Mesenchymal stem cell (in vitro differentiated cells and primary cell): Measurements from ENCODE around the gene NEFH.

Experiments
- DNase-seq: peaks from one replicate; pipeline ENCODE4 v3.0.0-alpha.2; 2013
- H2AFZ ChIP-seq: one replicate; pipeline ENCODE4 v1.6.1; 2013; ENCODE audit warnings: low read depth, mild to moderate bottlenecking, control low read depth, inconsistent platforms, low read length, moderate library complexity
- H2AK5ac ChIP-seq: 2 replicates; pipeline ENCODE4 v1.6.1; 2013; ENCODE audit warnings: low read length, moderate library complexity, mild to moderate bottlenecking, inconsistent platforms; ENCODE audit not compliant: severe bottlenecking
- H2BK120ac ChIP-seq: one replicate; pipeline ENCODE4 v1.6.1; 2013; ENCODE audit warnings: low read depth, mild to moderate bottlenecking, inconsistent platforms, low read length, moderate library complexity
- H2BK12ac ChIP-seq, 2 experiments: one replicate each; pipeline ENCODE4 v1.6.1; 2013; ENCODE audit warnings: inconsistent platforms in 2 of 2, low read length in 2 of 2, mild to moderate bottlenecking in 2 of 2, moderate library complexity in 2 of 2, control low read depth in 1 of 2
- H2BK15ac ChIP-seq: one replicate; pipeline ENCODE4 v1.6.1; 2013; ENCODE audit warnings: mild to moderate bottlenecking, low read depth, inconsistent platforms; ENCODE audit not compliant: poor library complexity, severe bottlenecking
- H2BK5ac ChIP-seq: 2 replicates; pipeline ENCODE4 v1.6.1; 2013; ENCODE audit warnings: low read depth, mild to moderate bottlenecking, low read length, control low read depth, inconsistent platforms; ENCODE audit not compliant: poor library complexity, severe bottlenecking
- H3K14ac ChIP-seq, 2 experiments: one replicate each; pipeline ENCODE4 v1.6.1; 2013; ENCODE audit warnings: inconsistent platforms in 2 of 2, low read length in 2 of 2, control low read depth in 1 of 2, mild to moderate bottlenecking in 1 of 2, moderate library complexity in 1 of 2
- H3K18ac ChIP-seq, 2 experiments: one replicate each; pipeline ENCODE4 v1.6.1; 2013; ENCODE audit warnings: inconsistent platforms in 2 of 2, low read length in 2 of 2, control low read depth in 1 of 2, low read depth in 1 of 2, mild to moderate bottlenecking in 1 of 2
- H3K23ac ChIP-seq, 2 experiments: one replicate each; pipeline ENCODE4 v1.6.1; 2013; ENCODE audit warnings: inconsistent platforms in 2 of 2, low read length in 2 of 2, mild to moderate bottlenecking in 2 of 2, moderate library complexity in 2 of 2, control low read depth in 1 of 2
- H3K27ac ChIP-seq: 2 replicates; pipeline ENCODE4 v1.5.1; 2013; ENCODE audit warnings: mild to moderate bottlenecking, moderate library complexity, low read length, control low read depth, inconsistent platforms; ENCODE audit not compliant: poor library complexity, severe bottlenecking
- H3K27me3 ChIP-seq, 2 experiments: 2 replicates each; pipeline versions ENCODE4 v1.6.1 to v1.7.0; 2013; ENCODE audit warnings: low read length in 2 of 2, mild to moderate bottlenecking in 2 of 2, moderate library complexity in 2 of 2, control low read depth in 1 of 2, inconsistent platforms in 1 of 2; ENCODE audit not compliant: control insufficient read depth in 1 of 2, insufficient read depth in 1 of 2
- H3K36me3 ChIP-seq, 2 experiments: 2 replicates each; pipeline versions ENCODE4 v1.6.1 to v1.7.0; 2013; ENCODE audit warnings: low read length in 2 of 2, control low read depth in 1 of 2, inconsistent platforms in 1 of 2, low read depth in 1 of 2, mild to moderate bottlenecking in 1 of 2; ENCODE audit not compliant: insufficient read depth in 2 of 2, control insufficient read depth in 1 of 2
- H3K4ac ChIP-seq, 2 experiments: one replicate each; pipeline ENCODE4 v1.6.1; 2013; ENCODE audit warnings: inconsistent platforms in 2 of 2, low read length in 2 of 2, mild to moderate bottlenecking in 2 of 2, moderate library complexity in 2 of 2, control low read depth in 1 of 2, low read depth in 1 of 2
- H3K4me1 ChIP-seq: 2 replicates; pipeline ENCODE4 v1.6.1; 2013; ENCODE audit warnings: low read depth, low read length, control low read depth; ENCODE audit not compliant: control insufficient read depth, insufficient read depth
- H3K4me2 ChIP-seq: 2 replicates; pipeline ENCODE4 v1.6.1; 2013; ENCODE audit warnings: low read length, mild to moderate bottlenecking, inconsistent platforms; ENCODE audit not compliant: poor library complexity, severe bottlenecking
- H3K4me3 ChIP-seq, 2 experiments: 2 replicates each; pipeline versions ENCODE4 v1.5.1 to v1.7.0; 2013; ENCODE audit warnings: low read length in 2 of 2, mild to moderate bottlenecking in 2 of 2, control low read depth in 1 of 2, low read depth in 1 of 2; ENCODE audit not compliant: insufficient read depth in 1 of 2
- H3K79me1 ChIP-seq: replicated peaks from 2 replicates; pipeline ENCODE4 v1.6.1; 2013; ENCODE audit warnings: mild to moderate bottlenecking, control low read depth, low read length, inconsistent platforms; ENCODE audit not compliant: poor library complexity, severe bottlenecking
- H3K9ac ChIP-seq: 2 replicates; pipeline ENCODE4 v1.7.0; 2013; ENCODE audit warnings: mild to moderate bottlenecking, low read length, moderate library complexity
- H3K9me3 ChIP-seq: 2 replicates; pipeline ENCODE4 v1.7.0; 2013; ENCODE audit warnings: mild to moderate bottlenecking, low read length; ENCODE audit not compliant: control insufficient read depth
- H4K8ac ChIP-seq: one replicate; pipeline ENCODE4 v1.6.1; 2013; ENCODE audit warnings: inconsistent platforms, mild to moderate bottlenecking, low read length, moderate library complexity
- H4K91ac ChIP-seq: one replicate; pipeline ENCODE4 v1.6.1; 2013; ENCODE audit warnings: mild to moderate bottlenecking, low read length, inconsistent platforms
- WGBS: methylation state at CpG from one replicate; pipeline ENCODE4 v1.1.7; 2013; ENCODE audit warnings: mixed read lengths; 5-methylcytosine and 5-hydroxymethylcytosine counted together

Gene NEFH

DNA sequence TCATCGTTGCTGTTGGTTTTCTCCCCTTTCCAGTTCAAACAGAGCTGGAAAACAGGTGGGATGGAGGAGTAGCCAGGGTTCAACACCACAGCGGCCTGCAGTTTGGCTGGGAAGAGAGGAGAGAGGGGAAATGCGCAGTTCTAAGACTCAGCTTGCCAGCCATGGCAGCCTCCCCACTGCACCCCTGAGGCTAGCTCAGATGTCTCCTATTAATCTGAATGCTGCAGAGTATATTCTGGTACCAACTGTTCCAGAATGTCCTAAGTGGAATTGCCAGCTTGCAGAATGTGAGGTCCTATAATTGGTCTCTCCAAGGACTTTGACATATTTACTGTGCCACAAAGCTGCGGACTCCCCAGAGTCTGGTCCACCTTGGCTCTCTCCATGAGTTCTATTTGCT is 32.0 kb downstream of the NEFH start:
- H3K9me3 ChIP-seq, result no peaks in the 10 kb centered on the region
- peak overlapping the region; percentile 16 for H4K91ac ChIP-seq
- H2BK5ac ChIP-seq, result no peak overlapping the region
- no peak overlapping the region for H2BK15ac ChIP-seq
- no peak overlapping the region for H3K9ac ChIP-seq
- H3K4ac ChIP-seq, result no peak overlapping the region
- H2BK12ac ChIP-seq, result no peak overlapping the region
- no peak overlapping the region for H3K14ac ChIP-seq
- no peak overlapping the region for H3K18ac ChIP-seq
- no peaks in the 10 kb centered on the region for H3K4me1 ChIP-seq
- no peak overlapping the region for H2AFZ ChIP-seq
- DNase-seq, result no peak
- H3K36me3 ChIP-seq, result peaks cover 75 to 84% of the 10 kb centered on the region in 2 experiments
- H3K23ac ChIP-seq, result no peak overlapping the region
- no peak overlapping the region for H2BK120ac ChIP-seq
- WGBS, result 58% methylated on average over 3 of the region's 4 CpGs
- no peak overlapping the region for H4K8ac ChIP-seq
- H2AK5ac ChIP-seq, result no peak overlapping the region
- H3K4me3 ChIP-seq, result no peak overlapping the region
- H3K79me1 ChIP-seq, result peaks cover 16% of the 10 kb centered on the region
- no peak overlapping the region for H3K4me2 ChIP-seq
- H3K27ac ChIP-seq, result no peak overlapping the region
- H3K27me3 ChIP-seq, result no peaks in the 10 kb centered on the region

DNA sequence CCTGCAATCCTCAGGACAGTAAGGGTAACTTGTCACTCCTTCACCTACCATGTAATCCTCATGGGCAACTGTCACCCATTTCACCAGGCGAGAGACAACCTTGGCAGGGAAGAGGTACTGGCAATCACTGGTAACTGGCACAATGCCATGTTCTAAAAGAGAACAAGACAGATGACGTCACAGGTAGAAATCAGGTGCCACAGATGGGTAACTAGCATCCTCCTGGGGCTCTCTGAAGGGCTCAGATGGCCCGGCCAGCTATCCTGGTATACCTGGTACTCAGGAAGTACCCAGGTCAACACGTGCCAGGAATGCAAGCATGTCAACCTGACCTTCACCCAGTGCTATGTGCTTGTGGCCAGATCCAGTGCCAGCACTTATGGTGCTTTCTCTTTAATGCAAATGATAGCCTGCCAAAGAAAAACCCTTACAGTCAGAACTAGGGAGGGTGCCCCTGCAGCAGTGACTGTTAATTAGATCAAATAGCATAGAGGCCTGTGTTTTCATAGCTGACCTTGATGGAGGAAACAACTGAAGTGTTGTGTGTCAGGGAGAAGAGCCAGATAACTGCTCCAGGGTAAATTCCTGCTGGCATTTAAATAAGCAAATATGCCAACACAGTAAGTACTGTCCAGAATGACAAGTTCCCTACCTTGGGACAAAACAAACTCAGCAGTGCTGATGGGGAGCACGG is 37.3 kb downstream of the NEFH start:
- Histone ChIP-seq H3K27ac (no peak overlapping the region), H3K4me3 (no peak overlapping the region), H3K4me2 (no peak overlapping the region), H2BK120ac (no peak overlapping the region), H3K36me3 (peaks cover 67 to 77% of the 10 kb centered on the region in 2 experiments), H2BK15ac (no peak overlapping the region), H3K9ac (no peak overlapping the region), H4K91ac (no peak overlapping the region), H2BK5ac (no peak overlapping the region), H3K4me1 (no peaks in the 10 kb centered on the region), H3K79me1 (peaks cover 17% of the 10 kb centered on the region), H2AK5ac (no peak overlapping the region), H3K9me3 (no peaks in the 10 kb centered on the region), H3K27me3 (no peaks in the 10 kb centered on the region), H3K18ac (no peak overlapping the region), H4K8ac (no peak overlapping the region), H3K23ac (no peak overlapping the region), H3K4ac (no peak overlapping the region), H3K14ac (no peak overlapping the region), H2BK12ac (no peak overlapping the region), H2AFZ (no peak overlapping the region)
- WGBS, result 97% methylated on average over 5 of the region's 5 CpGs
- DNase-seq, result no peak

DNA sequence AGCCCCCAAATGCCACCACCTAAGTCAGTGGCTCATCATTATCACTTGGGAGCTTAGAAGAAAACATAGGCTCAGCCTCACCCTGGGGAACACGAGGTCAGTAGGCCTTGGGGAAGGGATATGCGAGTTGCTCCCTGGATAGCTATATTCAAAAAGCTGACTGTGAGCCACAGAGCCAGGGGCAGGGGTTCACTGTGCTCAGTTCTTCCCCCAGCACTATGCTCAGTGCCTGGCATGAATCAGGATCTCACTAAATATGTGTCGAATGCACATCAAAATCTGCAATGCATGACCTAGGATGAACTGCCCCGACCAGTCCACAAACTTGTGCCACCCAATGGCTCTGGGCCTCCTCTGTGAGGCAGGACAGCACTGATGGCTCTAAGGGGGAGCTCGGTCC is 38.4 kb downstream of the NEFH start:
- no peak overlapping the region for H4K91ac ChIP-seq
- no peak overlapping the region for H2AFZ ChIP-seq
- H3K4me3 ChIP-seq, result no peak overlapping the region
- no peak overlapping the region for H2BK15ac ChIP-seq
- no peak overlapping the region for H3K4me2 ChIP-seq
- no peak overlapping the region for H2AK5ac ChIP-seq
- no peaks in the 10 kb centered on the region for H3K27me3 ChIP-seq
- no peak overlapping the region for H3K23ac ChIP-seq
- H3K14ac ChIP-seq, result no peak overlapping the region
- WGBS, result 98% methylated on average over 5 of the region's 5 CpGs
- H3K4ac ChIP-seq, result no peak overlapping the region
- H2BK12ac ChIP-seq, result no peak overlapping the region
- H3K9ac ChIP-seq, result no peak overlapping the region
- no peaks in the 10 kb centered on the region for H3K9me3 ChIP-seq
- no peak overlapping the region for H4K8ac ChIP-seq
- H3K79me1 ChIP-seq, result peaks cover 19% of the 10 kb centered on the region
- no peak overlapping the region for H2BK5ac ChIP-seq
- no peak overlapping the region for H3K18ac ChIP-seq
- peaks cover 65 to 72% of the 10 kb centered on the region in 2 experiments for H3K36me3 ChIP-seq
- H2BK120ac ChIP-seq, result no peak overlapping the region
- H3K27ac ChIP-seq, result no peak overlapping the region
- DNase-seq, result no peak
- H3K4me1 ChIP-seq, result no peaks in the 10 kb centered on the region

DNA sequence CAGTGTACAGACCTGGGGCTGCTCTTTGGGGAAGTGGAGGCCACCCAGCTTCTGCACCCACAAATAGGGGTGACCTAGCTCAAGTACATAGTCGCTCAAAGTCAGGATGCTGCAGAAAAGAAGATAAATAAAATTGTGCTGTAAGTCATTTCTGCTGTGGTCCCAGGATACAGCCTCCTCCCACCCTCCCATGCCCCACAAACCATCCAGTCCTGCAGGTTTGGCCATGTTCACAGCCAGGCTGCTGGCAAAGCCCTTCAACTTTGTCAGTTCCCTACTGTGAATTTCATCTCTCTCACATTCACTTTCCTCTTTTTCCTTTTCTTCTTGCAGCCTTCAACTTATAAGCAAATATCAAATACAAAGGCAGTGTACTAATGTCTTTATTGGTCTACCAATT is 40.0 kb downstream of the NEFH start:
- Histone ChIP-seq H3K9ac (no peak overlapping the region), H3K18ac (no peak overlapping the region), H3K4me1 (no peaks in the 10 kb centered on the region), H2BK5ac (no peak overlapping the region), H3K4ac (no peak overlapping the region), H3K36me3 (peaks cover 73 to 84% of the 10 kb centered on the region in 2 experiments), H4K91ac (no peak overlapping the region), H3K14ac (no peak overlapping the region), H2BK15ac (no peak overlapping the region), H3K23ac (no peak overlapping the region), H2BK12ac (no peak overlapping the region), H3K27ac (no peak overlapping the region), H2AFZ (no peak overlapping the region), H3K79me1 (peaks cover 25% of the 10 kb centered on the region), H3K9me3 (no peaks in the 10 kb centered on the region), H3K4me3 (no peak overlapping the region), H2BK120ac (no peak overlapping the region), H3K27me3 (no peaks in the 10 kb centered on the region), H3K4me2 (no peak overlapping the region), H4K8ac (no peak overlapping the region), H2AK5ac (no peak overlapping the region)
- DNase-seq, result no peak
- no CpG with 5 or more reads among the region's 1 CpG for WGBS
